ENCODE data around the gene NUDT8. TPM values are rescaled to one million over a fixed set of nuclear protein-coding genes. Genes with fewer than 3 reads are reported as not detected.
A peak's percentile ranks its signal among the peaks of the same experiment; 100 is the strongest.

Gene NUDT8
- total and polyA plus RNA-seq, 9 of the 15 experiments (the other 6 are each of a cell fraction or from before 2014, with no cell fraction given), result 0.23 to 27.8 (median 5.0) TPM

DNA sequence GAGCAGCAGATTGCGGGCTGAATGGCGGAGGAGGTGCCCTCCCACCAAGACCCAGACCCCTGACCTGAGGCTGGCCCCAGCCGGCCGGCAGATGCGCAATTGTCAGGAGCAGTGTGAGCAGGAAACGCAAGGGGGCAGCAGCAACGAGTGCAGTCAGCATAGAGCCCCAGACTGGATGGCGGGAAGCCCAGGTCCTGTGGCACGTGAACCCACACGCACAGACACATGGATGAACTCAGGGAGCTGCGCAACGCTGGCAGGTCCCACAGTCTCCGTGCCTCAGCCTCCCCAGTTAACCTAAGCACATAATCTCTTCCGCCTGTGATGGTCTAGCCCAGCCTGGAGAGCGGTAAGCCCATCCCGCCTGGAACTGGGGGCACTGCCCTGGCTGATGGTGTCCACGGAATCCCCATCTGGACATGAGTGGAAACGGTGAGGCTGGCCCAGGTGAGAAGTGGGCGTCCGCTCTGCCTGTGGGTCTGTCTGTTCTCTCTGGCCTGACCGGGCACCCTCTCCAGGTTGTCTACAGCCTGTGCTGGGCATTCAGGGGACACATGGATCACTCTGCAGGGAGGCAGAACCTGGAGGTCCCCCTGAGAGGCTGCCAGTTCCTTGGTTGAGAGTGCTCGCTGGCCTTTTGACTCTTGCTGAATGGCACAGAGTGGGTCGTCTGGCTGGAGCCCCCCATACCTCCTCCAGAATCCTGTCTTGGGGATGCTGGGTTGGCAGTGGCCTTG, 10.5 kb upstream of the NUDT8 start (continued):
- peak in 1 of 2 experiments; percentile 48; a peak in 1 of 4 replicates for TF ChIP-seq MAZ (CRISPR knock-in tag; conservative IDR thresholded peaks at IDR 0.05 in 1 of 2, IDR thresholded peaks at IDR 0.05 in 1 of 2)
- TF ChIP-seq CBFA2T3 (IDR thresholded peaks at IDR 0.05), result no peak
- TF ChIP-seq CREM (IDR thresholded peaks at IDR 0.05; ENCODE audit: low read depth), result peak; percentile 71
- TF ChIP-seq, protein P1, sequence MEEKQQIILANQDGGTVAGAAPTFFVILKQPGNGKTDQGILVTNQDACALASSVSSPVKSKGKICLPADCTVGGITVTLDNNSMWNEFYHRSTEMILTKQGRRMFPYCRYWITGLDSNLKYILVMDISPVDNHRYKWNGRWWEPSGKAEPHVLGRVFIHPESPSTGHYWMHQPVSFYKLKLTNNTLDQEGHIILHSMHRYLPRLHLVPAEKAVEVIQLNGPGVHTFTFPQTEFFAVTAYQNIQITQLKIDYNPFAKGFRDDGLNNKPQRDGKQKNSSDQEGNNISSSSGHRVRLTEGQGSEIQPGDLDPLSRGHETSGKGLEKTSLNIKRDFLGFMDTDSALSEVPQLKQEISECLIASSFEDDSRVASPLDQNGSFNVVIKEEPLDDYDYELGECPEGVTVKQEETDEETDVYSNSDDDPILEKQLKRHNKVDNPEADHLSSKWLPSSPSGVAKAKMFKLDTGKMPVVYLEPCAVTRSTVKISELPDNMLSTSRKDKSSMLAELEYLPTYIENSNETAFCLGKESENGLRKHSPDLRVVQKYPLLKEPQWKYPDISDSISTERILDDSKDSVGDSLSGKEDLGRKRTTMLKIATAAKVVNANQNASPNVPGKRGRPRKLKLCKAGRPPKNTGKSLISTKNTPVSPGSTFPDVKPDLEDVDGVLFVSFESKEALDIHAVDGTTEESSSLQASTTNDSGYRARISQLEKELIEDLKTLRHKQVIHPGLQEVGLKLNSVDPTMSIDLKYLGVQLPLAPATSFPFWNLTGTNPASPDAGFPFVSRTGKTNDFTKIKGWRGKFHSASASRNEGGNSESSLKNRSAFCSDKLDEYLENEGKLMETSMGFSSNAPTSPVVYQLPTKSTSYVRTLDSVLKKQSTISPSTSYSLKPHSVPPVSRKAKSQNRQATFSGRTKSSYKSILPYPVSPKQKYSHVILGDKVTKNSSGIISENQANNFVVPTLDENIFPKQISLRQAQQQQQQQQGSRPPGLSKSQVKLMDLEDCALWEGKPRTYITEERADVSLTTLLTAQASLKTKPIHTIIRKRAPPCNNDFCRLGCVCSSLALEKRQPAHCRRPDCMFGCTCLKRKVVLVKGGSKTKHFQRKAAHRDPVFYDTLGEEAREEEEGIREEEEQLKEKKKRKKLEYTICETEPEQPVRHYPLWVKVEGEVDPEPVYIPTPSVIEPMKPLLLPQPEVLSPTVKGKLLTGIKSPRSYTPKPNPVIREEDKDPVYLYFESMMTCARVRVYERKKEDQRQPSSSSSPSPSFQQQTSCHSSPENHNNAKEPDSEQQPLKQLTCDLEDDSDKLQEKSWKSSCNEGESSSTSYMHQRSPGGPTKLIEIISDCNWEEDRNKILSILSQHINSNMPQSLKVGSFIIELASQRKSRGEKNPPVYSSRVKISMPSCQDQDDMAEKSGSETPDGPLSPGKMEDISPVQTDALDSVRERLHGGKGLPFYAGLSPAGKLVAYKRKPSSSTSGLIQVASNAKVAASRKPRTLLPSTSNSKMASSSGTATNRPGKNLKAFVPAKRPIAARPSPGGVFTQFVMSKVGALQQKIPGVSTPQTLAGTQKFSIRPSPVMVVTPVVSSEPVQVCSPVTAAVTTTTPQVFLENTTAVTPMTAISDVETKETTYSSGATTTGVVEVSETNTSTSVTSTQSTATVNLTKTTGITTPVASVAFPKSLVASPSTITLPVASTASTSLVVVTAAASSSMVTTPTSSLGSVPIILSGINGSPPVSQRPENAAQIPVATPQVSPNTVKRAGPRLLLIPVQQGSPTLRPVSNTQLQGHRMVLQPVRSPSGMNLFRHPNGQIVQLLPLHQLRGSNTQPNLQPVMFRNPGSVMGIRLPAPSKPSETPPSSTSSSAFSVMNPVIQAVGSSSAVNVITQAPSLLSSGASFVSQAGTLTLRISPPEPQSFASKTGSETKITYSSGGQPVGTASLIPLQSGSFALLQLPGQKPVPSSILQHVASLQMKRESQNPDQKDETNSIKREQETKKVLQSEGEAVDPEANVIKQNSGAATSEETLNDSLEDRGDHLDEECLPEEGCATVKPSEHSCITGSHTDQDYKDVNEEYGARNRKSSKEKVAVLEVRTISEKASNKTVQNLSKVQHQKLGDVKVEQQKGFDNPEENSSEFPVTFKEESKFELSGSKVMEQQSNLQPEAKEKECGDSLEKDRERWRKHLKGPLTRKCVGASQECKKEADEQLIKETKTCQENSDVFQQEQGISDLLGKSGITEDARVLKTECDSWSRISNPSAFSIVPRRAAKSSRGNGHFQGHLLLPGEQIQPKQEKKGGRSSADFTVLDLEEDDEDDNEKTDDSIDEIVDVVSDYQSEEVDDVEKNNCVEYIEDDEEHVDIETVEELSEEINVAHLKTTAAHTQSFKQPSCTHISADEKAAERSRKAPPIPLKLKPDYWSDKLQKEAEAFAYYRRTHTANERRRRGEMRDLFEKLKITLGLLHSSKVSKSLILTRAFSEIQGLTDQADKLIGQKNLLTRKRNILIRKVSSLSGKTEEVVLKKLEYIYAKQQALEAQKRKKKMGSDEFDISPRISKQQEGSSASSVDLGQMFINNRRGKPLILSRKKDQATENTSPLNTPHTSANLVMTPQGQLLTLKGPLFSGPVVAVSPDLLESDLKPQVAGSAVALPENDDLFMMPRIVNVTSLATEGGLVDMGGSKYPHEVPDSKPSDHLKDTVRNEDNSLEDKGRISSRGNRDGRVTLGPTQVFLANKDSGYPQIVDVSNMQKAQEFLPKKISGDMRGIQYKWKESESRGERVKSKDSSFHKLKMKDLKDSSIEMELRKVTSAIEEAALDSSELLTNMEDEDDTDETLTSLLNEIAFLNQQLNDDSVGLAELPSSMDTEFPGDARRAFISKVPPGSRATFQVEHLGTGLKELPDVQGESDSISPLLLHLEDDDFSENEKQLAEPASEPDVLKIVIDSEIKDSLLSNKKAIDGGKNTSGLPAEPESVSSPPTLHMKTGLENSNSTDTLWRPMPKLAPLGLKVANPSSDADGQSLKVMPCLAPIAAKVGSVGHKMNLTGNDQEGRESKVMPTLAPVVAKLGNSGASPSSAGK (IDR thresholded peaks at IDR 0.05), result peak; percentile 97
- no peak for TF ChIP-seq HNRNPH1 (optimal IDR thresholded peaks at IDR 0.05; ENCODE audit: low read depth, low read length)
- TF ChIP-seq CTCFL (IDR thresholded peaks at IDR 0.05; ENCODE audit: borderline replicate concordance, insufficient read depth, low read depth, low read length, poor library complexity, severe bottlenecking), result peak; percentile 86
- no peak for TF ChIP-seq ZNF764 (CRISPR knock-in tag; IDR thresholded peaks at IDR 0.05; ENCODE audit: low read depth)
- TF ChIP-seq NRF1 (conservative IDR thresholded peaks at IDR 0.05 in 1 of 2, IDR thresholded peaks at IDR 0.05 in 1 of 2), result peak; percentile 46 to 58
- no peak for TF ChIP-seq HNRNPUL1 (IDR thresholded peaks at IDR 0.05; ENCODE audit: low read length)
- TF ChIP-seq CXXC5 (CRISPR knock-in tag; IDR thresholded peaks at IDR 0.05), result peak; percentile 44; the same call in 1 of the 2 replicates
- 0 out of 2 replicates have a peak, but pooled peaks have one; percentile 69 for TF ChIP-seq ZNF282 (CRISPR knock-in tag; IDR thresholded peaks at IDR 0.05)
- peak; percentile 55; the same call in 1 of the 2 replicates for TF ChIP-seq ZNF263 (CRISPR knock-in tag; IDR thresholded peaks at IDR 0.05; ENCODE audit: borderline replicate concordance)
- 0 out of 2 replicates have a peak, but pooled peaks have one; percentile 34 for TF ChIP-seq MYC (IDR thresholded peaks at IDR 0.05; ENCODE audit: low read depth, low read length)
- TF ChIP-seq MYC (CRISPR knock-in tag; IDR thresholded peaks at IDR 0.05; ENCODE audit: borderline replicate concordance, low read depth), result no peak

Measured in K562 (cell line).